VCaP (cell line): ENCODE results near the gene ABHD6.
"Not testable (repeated sequence)": the region's sequence is repeated elsewhere in the genome, so short reads cannot be mapped to it uniquely, and the experiment has no call there.

Experiments used
- H3K27ac ChIP-seq: fragments of 450-650 bp; 2 replicates; pipeline ENCODE4 v1.5.1; 2017
- CTCF ChIP-seq: fragments of 450-650 bp; conservative IDR thresholded peaks from 2 replicates; pipeline ENCODE4 v1.5.1; 2017; ENCODE audit warnings: mild to moderate bottlenecking, moderate library complexity

The ABHD6 gene

GRCh38 chr3:58192069-58192468, 45.5 kb upstream of the ABHD6 start:
- TF ChIP-seq CTCF = no peak
- no peak overlapping the region for H3K27ac ChIP-seq

GRCh38 chr3:58193682-58194407, 43.7 kb upstream of the ABHD6 start:
- no peak overlapping the region for H3K27ac ChIP-seq

GRCh38 chr3:58197588-58197987, 40.0 kb upstream of the ABHD6 start:
- no peak overlapping the region for H3K27ac ChIP-seq
- TF ChIP-seq CTCF = no peak

More at GRCh38 chr3:58193682-58194407, 43.7 kb upstream of the ABHD6 start:
- TF ChIP-seq CTCF = no peak

GRCh38 chr3:58198362-58198761, 39.2 kb upstream of the ABHD6 start:
- no peak overlapping the region for H3K27ac ChIP-seq
- no peak for TF ChIP-seq CTCF

GRCh38 chr3:58198804-58199203, 38.8 kb upstream of the ABHD6 start:
- no peak for TF ChIP-seq CTCF

GRCh38 chr3:58200121-58200709, 37.4 kb upstream of the ABHD6 start:
- H3K27ac ChIP-seq = no peak overlapping the region
- no peak for TF ChIP-seq CTCF

More at GRCh38 chr3:58198804-58199203, 38.8 kb upstream of the ABHD6 start:
- no peak overlapping the region for H3K27ac ChIP-seq

GRCh38 chr3:58200846-58201355, 36.7 kb upstream of the ABHD6 start:
- TF ChIP-seq CTCF = no peak
- H3K27ac ChIP-seq = no peak overlapping the region

- H3K27ac ChIP-seq = not testable (repeated sequence)
Measured at GRCh38 chr3:58201451-58201850, 36.1 kb upstream of the ABHD6 start.
